22Rv1 (cell line): ENCODE measurements around the gene C6orf136.

Experiments
- H3K27ac ChIP-seq: fragments of 450-650 bp; 2 replicates; pipeline ENCODE4 v1.5.1; 2017
- ZFX ChIP-seq: fragments of 450-650 bp; IDR thresholded peaks from 2 replicates; pipeline ENCODE4 v1.6.1; 2017; ENCODE audit warnings: antibody characterized with exemption, borderline replicate concordance
- TF ChIP-seq, protein P1 (sequence below): fragments of 450-650 bp; IDR thresholded peaks from 2 replicates; pipeline ENCODE4 v1.5.1; 2017; ENCODE audit warnings: mild to moderate bottlenecking

Gene C6orf136

GRCh38 chr6:30672445-30673253, 25.7 kb downstream of the C6orf136 start, which contains the start of gene DHX16:
Gene DHX16 (minus strand): TSS chr6:30673006. CDS start chr6:30672841, 165 bp downstream.
- H3K27ac ChIP-seq = peak within 1 kb of the TSS; percentile 76
- TF ChIP-seq, protein P1, sequence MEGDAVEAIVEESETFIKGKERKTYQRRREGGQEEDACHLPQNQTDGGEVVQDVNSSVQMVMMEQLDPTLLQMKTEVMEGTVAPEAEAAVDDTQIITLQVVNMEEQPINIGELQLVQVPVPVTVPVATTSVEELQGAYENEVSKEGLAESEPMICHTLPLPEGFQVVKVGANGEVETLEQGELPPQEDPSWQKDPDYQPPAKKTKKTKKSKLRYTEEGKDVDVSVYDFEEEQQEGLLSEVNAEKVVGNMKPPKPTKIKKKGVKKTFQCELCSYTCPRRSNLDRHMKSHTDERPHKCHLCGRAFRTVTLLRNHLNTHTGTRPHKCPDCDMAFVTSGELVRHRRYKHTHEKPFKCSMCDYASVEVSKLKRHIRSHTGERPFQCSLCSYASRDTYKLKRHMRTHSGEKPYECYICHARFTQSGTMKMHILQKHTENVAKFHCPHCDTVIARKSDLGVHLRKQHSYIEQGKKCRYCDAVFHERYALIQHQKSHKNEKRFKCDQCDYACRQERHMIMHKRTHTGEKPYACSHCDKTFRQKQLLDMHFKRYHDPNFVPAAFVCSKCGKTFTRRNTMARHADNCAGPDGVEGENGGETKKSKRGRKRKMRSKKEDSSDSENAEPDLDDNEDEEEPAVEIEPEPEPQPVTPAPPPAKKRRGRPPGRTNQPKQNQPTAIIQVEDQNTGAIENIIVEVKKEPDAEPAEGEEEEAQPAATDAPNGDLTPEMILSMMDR = peak; percentile 89
- TF ChIP-seq ZFX = no peak

GRCh38 chr6:30676660-30677285, 29.8 kb downstream of the C6orf136 start:
- no peak overlapping the region for H3K27ac ChIP-seq

DNA sequence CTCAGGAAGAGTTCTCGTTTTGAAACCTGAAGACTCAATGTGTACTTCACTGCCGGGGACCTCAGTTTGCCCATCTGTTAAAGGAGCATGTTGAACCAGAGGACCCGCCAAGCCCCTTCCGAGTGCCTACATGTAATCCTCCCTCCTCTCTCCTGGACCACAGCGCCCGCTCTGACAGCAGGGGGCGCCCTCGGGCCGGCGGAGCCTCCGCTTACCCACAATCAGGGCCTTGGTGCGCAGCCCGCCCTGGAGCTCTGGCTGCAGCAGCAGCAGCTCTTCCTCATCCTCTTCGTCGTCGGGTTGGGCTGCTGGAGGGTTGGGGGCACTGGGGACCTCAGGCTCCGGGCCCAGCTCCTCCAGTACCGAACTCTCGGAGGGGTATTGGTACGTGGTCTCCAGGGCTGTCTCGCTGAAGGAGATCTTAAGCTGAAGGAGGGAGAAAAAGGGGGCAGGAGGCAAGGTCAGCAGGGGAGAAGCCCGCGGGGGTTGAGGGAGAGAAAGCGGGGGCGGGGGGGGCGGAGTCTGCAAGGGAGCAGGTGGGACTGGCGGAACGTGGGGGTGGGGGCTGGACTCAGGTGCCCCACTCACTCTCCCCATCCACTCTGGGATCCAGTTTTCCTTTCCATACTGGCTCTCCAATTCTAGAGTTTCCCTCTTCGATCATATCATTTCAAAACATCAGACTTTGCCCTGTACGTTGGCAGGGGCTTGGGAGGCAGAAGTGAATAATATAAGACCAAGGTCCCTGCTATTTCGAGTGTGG, 32.2 kb downstream of the C6orf136 start:
- no peak for TF ChIP-seq ZFX
- TF ChIP-seq, protein P1 = peak; percentile 98

More at GRCh38 chr6:30676660-30677285, 29.8 kb downstream of the C6orf136 start:
- TF ChIP-seq, protein P1 = no peak
- no peak for TF ChIP-seq ZFX

DNA sequence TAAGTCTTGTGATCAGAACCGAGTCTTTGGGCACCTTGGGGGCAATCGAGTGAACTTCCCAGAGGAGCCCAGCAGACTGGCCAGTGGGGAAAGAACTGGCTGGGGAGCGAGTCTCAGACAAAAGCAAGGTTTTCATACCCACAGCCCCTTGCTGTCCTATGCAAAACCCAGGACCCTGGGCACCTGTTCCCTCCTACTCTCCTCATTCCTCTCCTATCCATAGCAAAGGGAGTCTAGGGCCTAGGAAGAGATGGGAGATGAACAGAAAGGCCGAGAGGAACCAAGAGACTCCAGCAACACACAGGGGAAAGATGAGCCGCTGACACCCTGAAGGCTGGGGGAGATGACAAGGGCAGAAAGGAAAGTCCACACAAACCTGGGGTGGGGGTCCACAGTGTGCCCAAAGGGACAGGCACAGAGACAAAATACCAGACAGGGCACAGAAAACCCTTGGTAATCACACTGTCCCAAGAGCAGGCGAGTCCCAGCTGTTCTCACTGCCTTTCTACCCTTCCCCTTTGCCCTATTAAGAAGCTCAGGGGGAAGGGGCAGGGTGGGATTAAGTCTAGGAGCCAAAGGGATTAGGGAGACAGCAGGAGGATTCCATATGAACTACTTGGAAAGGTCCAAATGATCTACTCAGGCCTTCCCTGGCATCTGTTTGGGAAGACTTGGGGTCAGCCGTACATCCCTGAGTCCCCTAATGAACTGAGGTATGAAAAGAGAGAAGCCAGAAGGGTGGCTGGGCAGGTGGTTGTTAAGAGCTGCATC, 33.0 kb downstream of the C6orf136 start:
- no peak for TF ChIP-seq ZFX
- TF ChIP-seq, protein P1 = no peak
- H3K27ac ChIP-seq = no peak overlapping the region

More for the DNA sequence above, 32.2 kb downstream of the C6orf136 start:
- no peak overlapping the region for H3K27ac ChIP-seq

DNA sequence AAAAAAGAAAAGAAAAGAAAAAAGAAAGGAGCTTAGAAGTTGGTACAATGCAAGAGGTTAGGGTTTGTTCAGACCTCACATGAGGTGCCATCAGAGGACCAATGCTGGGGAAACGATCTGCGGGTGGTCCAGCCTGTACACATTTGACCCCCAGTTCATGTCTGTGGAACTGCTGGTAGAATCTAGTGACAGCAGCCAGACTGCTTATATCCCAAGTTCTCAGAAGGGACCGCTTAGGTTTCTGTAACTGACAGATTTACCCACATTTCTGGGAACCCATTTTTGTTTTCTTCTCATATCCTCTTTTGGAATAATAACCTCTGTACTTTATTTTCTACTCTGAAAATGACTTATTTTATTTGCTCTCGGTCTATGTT, 34.8 kb downstream of the C6orf136 start:
- no peak overlapping the region for H3K27ac ChIP-seq
- TF ChIP-seq ZFX = no peak
- TF ChIP-seq, protein P1 = no peak

DNA sequence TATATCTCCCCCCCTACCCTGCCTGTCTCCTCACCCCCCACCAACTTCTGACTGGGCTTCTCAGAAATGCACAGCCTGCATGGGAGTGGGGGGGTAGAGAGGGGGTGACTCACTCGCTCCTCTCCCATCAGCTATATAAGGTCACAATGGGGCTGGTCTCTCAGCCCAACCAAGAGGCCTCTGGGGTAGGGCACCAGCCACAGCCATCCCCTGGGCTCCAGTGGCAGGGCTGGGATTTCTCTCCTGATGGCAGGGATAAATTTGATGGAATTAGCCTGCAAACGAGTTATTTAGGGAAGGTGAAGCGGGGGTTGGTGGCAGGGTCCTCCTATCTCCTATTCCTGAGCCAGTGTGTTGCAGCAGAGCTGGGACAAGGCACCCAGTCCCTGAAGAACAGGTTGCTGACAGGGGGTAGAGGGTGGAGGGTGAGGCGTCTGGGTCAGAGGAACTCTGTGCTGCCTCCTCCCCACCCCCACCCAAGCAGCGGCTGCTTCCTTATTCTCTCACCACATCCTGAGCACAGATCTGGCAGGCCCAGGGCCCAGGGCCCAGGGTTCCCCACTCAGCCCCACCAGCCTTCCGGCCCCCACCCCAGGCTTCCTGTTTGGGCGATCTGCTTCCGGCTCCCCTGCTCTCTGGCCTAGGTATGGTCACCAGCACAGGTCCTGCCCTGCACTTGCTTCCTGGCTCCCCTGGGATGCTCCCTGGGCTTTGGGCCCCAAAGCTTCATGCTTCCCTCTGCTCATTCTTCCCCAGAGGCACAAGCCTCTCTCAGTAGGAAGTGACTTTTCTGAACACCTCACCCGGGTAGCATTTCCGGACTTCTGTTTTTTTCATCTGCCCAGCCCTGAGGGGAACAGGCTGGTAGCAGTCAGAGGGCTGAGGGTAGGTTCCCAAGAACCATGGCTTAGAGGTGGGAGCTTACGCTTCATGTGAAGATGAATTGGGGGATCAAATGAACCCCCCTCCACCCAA, 35.5 kb downstream of the C6orf136 start:
- TF ChIP-seq ZFX = no peak
- TF ChIP-seq, protein P1 = no peak
- H3K27ac ChIP-seq = no peak overlapping the region
